K562 (cell line): ENCODE results near the gene ANXA7. TPM values are rescaled to one million over a fixed set of nuclear protein-coding genes. Genes with fewer than 3 reads are reported as not detected.

ENCODE experiments used
- BCOR ChIP-seq: fragments of 450-650 bp; IDR thresholded peaks from 2 replicates; pipeline ENCODE4 v1.6.1; 2016
- CCAR2 ChIP-seq: fragments of 200-400 bp; formaldehyde crosslinking; IDR thresholded peaks from 2 replicates; pipeline ENCODE4 v1.6.1; 2017; ENCODE audit warnings: mild to moderate bottlenecking, low read depth, low read length
- CEBPG ChIP-seq, 3 experiments: fragments of 200-800 bp in 1 of 3; sonication (Bioruptor generic) in 1 of 3; sonication (generic) in 1 of 3; formaldehyde crosslinking in 1 of 3; IDR thresholded peaks in 2 of 3; conservative IDR thresholded peaks in 1 of 3; 2 replicates each; pipeline versions ENCODE4 v1.6.1 to v1.8.0; 2016 to 2022; ENCODE audit warnings: missing compliant biosample characterization in 2 of 3, missing genetic modification characterization in 2 of 3, mild to moderate bottlenecking in 1 of 3, missing genetic modification reagents in 1 of 3
- FOSL1 ChIP-seq: fragments of 200-800 bp; sonication (Bioruptor generic); conservative IDR thresholded peaks from 2 replicates; pipeline ENCODE4 v1.6.1; 2016; ENCODE audit warnings: missing genetic modification characterization, missing compliant biosample characterization
- FOXJ2 ChIP-seq: fragments of 200-800 bp; sonication (Bioruptor generic); IDR thresholded peaks from 2 replicates; pipeline ENCODE4 v1.6.1; 2016; ENCODE audit warnings: missing genetic modification characterization, missing compliant biosample characterization
- HCFC1 ChIP-seq: IDR thresholded peaks from 2 replicates; pipeline ENCODE4 v1.6.1; 2012; ENCODE audit warnings: low read depth, low read length, improper control_type of control experiment
- JUNB ChIP-seq: fragments of 450-650 bp; formaldehyde crosslinking; conservative IDR thresholded peaks from 2 replicates; pipeline ENCODE4 v1.4.0; 2020; ENCODE audit warnings: mild to moderate bottlenecking
- MCM2 ChIP-seq: fragments of 450-650 bp; IDR thresholded peaks from 2 replicates; pipeline ENCODE4 v1.6.1; 2017; ENCODE audit warnings: low read depth, mild to moderate bottlenecking
- MXI1 ChIP-seq: IDR thresholded peaks from 2 replicates; pipeline ENCODE4 v1.6.1; 2011; ENCODE audit warnings: low read depth, mild to moderate bottlenecking, improper control_type of control experiment, low read length
- NR1H2 ChIP-seq: sonication (generic); formaldehyde crosslinking; IDR thresholded peaks from 2 replicates; pipeline ENCODE4 v1.4.0; 2020; ENCODE audit warnings: mild to moderate bottlenecking, missing genetic modification reagents
- PHB2 ChIP-seq: fragments of 450-650 bp; IDR thresholded peaks from 2 replicates; pipeline ENCODE4 v1.6.1; 2017; ENCODE audit warnings: low read depth
- RBM14 ChIP-seq: fragments of 200-400 bp; formaldehyde crosslinking; IDR thresholded peaks from 2 replicates; pipeline ENCODE4 v1.6.1; 2018; ENCODE audit warnings: low read depth, mild to moderate bottlenecking, low read length, moderate library complexity, borderline replicate concordance; ENCODE audit not compliant: insufficient read depth
- SMAD3 ChIP-seq: fragments of 450-650 bp; formaldehyde crosslinking; conservative IDR thresholded peaks from 2 replicates; pipeline ENCODE4 v1.4.0; 2020; ENCODE audit warnings: mild to moderate bottlenecking
- ZNF707 ChIP-seq: fragments of 250-450 bp; sonication (Bioruptor Pico); conservative IDR thresholded peaks from 2 replicates; pipeline ENCODE4 v1.8.0; 2022; ENCODE audit warnings: inconsistent platforms, mild to moderate bottlenecking, moderate library complexity
- ZNF75A ChIP-seq: fragments of 450-650 bp; formaldehyde crosslinking; IDR thresholded peaks from 2 replicates; pipeline ENCODE4 v1.4.0; 2020; ENCODE audit warnings: mild to moderate bottlenecking
- polyA plus RNA-seq, 8 experiments: library from polyadenylated mRNA; depleted of rRNA in 4 of 8; stranded (reverse) in 5 of 8; unstranded in 3 of 8; fragments of >200 nt; fragmentation: Nextera tagmentation in 2 of 8; fragmentation: Illumina TruSeq in 1 of 8; extraction: Ambion mirVana in 2 of 8; extraction: Trizol in 1 of 8; gene quantifications; 2 replicates each; pipeline versions ENCODE4 v1.2.1 to v1.2.3, GENCODE V29; 2011 to 2014; ENCODE audit warnings: inconsistent platforms in 1 of 8, missing spikeins in 1 of 8
- total RNA-seq, 7 experiments: library from RNA; depleted of rRNA in 6 of 7; stranded (reverse); fragments of >200 nt in 6 of 7; fragmentation: Illumina TruSeq in 2 of 7; extraction: Trizol in 2 of 7; gene quantifications; 2 replicates each; pipeline versions ENCODE4 v1.2.1 to v1.2.3, GENCODE V29; 2011 to 2021; ENCODE audit warnings: low replicate concordance in 1 of 7
- TF ChIP-seq, protein P1 (sequence below): sonication (generic); formaldehyde crosslinking; IDR thresholded peaks from 2 replicates; pipeline ENCODE4 v1.5.0; 2020; ENCODE audit warnings: missing genetic modification reagents
- TF ChIP-seq, protein P2 (sequence below): fragments of 200-600 bp; sonication (generic); IDR thresholded peaks from one replicate; pipeline ENCODE4 v1.6.1; 2012; ENCODE audit warnings: mild to moderate bottlenecking, low read depth, low read length, inconsistent platforms

ANXA7 gene
- total and polyA plus RNA-seq, 9 of the 15 experiments (the other 6 are each of a cell fraction or from before 2014, with no cell fraction given) = 81.6 to 157 (median 122) TPM

DNA sequence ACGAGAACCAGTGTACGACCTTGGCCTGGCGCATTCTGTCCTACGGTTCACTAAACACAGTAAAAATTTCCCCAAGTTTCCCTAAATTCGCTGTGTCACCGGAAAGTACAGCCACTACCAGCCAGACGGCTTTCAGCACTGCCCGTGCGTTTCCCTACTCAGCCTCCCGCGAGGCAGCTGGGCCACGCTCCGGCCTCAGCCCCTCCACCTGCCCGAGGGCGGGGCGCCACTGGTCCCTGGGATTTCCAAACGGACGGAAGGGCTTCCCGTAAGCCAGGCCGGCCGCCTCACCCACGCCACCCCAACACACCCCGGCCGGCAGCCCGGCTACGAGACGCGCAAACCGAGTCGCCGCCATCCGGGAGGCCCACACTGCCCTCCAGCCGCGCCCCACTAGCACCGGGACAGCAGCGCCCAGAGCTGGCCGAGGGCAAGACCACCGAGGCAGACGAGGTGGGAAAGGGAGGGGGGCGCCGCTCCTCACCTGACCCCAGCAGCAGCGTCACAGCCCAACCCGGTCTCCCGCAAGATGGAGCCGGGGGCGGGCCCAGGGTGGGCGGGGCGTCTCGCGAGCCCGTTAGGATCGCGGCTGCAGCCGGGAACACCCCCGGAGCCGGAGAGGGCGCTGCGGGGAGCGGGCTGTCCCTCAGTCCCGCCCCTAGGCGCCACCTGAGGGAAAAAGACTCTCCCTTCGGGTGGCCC, at the start of gene ANXA7 (continued):
- no peak for TF ChIP-seq ZNF707 (CRISPR knock-in tag)
- peak; percentile 25; the same call in 1 of the 2 replicates for TF ChIP-seq FOXJ2 (tag)
- peak; percentile 27; the same call in 1 of the 2 replicates for TF ChIP-seq BCOR
- TF ChIP-seq, protein P1, sequence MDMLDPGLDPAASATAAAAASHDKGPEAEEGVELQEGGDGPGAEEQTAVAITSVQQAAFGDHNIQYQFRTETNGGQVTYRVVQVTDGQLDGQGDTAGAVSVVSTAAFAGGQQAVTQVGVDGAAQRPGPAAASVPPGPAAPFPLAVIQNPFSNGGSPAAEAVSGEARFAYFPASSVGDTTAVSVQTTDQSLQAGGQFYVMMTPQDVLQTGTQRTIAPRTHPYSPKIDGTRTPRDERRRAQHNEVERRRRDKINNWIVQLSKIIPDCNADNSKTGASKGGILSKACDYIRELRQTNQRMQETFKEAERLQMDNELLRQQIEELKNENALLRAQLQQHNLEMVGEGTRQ (CRISPR knock-in tag) = peak; percentile 68
- no peak for TF ChIP-seq JUNB (CRISPR knock-in tag)
- no peak for TF ChIP-seq ZNF75A (CRISPR knock-in tag)
- TF ChIP-seq MXI1 = no peak; the same call in 1 of the 2 replicates
- peak; percentile 25; the same call in 1 of the 2 replicates for TF ChIP-seq FOSL1
- TF ChIP-seq, protein P2, sequence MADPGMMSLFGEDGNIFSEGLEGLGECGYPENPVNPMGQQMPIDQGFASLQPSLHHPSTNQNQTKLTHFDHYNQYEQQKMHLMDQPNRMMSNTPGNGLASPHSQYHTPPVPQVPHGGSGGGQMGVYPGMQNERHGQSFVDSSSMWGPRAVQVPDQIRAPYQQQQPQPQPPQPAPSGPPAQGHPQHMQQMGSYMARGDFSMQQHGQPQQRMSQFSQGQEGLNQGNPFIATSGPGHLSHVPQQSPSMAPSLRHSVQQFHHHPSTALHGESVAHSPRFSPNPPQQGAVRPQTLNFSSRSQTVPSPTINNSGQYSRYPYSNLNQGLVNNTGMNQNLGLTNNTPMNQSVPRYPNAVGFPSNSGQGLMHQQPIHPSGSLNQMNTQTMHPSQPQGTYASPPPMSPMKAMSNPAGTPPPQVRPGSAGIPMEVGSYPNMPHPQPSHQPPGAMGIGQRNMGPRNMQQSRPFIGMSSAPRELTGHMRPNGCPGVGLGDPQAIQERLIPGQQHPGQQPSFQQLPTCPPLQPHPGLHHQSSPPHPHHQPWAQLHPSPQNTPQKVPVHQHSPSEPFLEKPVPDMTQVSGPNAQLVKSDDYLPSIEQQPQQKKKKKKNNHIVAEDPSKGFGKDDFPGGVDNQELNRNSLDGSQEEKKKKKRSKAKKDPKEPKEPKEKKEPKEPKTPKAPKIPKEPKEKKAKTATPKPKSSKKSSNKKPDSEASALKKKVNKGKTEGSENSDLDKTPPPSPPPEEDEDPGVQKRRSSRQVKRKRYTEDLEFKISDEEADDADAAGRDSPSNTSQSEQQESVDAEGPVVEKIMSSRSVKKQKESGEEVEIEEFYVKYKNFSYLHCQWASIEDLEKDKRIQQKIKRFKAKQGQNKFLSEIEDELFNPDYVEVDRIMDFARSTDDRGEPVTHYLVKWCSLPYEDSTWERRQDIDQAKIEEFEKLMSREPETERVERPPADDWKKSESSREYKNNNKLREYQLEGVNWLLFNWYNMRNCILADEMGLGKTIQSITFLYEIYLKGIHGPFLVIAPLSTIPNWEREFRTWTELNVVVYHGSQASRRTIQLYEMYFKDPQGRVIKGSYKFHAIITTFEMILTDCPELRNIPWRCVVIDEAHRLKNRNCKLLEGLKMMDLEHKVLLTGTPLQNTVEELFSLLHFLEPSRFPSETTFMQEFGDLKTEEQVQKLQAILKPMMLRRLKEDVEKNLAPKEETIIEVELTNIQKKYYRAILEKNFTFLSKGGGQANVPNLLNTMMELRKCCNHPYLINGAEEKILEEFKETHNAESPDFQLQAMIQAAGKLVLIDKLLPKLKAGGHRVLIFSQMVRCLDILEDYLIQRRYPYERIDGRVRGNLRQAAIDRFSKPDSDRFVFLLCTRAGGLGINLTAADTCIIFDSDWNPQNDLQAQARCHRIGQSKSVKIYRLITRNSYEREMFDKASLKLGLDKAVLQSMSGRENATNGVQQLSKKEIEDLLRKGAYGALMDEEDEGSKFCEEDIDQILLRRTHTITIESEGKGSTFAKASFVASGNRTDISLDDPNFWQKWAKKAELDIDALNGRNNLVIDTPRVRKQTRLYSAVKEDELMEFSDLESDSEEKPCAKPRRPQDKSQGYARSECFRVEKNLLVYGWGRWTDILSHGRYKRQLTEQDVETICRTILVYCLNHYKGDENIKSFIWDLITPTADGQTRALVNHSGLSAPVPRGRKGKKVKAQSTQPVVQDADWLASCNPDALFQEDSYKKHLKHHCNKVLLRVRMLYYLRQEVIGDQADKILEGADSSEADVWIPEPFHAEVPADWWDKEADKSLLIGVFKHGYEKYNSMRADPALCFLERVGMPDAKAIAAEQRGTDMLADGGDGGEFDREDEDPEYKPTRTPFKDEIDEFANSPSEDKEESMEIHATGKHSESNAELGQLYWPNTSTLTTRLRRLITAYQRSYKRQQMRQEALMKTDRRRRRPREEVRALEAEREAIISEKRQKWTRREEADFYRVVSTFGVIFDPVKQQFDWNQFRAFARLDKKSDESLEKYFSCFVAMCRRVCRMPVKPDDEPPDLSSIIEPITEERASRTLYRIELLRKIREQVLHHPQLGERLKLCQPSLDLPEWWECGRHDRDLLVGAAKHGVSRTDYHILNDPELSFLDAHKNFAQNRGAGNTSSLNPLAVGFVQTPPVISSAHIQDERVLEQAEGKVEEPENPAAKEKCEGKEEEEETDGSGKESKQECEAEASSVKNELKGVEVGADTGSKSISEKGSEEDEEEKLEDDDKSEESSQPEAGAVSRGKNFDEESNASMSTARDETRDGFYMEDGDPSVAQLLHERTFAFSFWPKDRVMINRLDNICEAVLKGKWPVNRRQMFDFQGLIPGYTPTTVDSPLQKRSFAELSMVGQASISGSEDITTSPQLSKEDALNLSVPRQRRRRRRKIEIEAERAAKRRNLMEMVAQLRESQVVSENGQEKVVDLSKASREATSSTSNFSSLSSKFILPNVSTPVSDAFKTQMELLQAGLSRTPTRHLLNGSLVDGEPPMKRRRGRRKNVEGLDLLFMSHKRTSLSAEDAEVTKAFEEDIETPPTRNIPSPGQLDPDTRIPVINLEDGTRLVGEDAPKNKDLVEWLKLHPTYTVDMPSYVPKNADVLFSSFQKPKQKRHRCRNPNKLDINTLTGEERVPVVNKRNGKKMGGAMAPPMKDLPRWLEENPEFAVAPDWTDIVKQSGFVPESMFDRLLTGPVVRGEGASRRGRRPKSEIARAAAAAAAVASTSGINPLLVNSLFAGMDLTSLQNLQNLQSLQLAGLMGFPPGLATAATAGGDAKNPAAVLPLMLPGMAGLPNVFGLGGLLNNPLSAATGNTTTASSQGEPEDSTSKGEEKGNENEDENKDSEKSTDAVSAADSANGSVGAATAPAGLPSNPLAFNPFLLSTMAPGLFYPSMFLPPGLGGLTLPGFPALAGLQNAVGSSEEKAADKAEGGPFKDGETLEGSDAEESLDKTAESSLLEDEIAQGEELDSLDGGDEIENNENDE = no peak
- no peak for TF ChIP-seq RBM14
- 0 out of 2 replicates have a peak, but pooled peaks have one; percentile 46 for TF ChIP-seq NR1H2 (CRISPR knock-in tag)
- TF ChIP-seq HCFC1 = peak; percentile 10; the same call in 1 of the 2 replicates
- no peak for TF ChIP-seq MCM2
- TF ChIP-seq CEBPG (CRISPR knock-in tag; IDR thresholded peaks at IDR 0.05) = peak; percentile 55
- TF ChIP-seq CEBPG (tag; conservative IDR thresholded peaks at IDR 0.05 in 1 of 2, IDR thresholded peaks at IDR 0.05 in 1 of 2) = no peak
- no peak for TF ChIP-seq CCAR2
- TF ChIP-seq SMAD3 (CRISPR knock-in tag) = no peak
- TF ChIP-seq PHB2 = no peak
